Peyer's patch (tissue), 4 donors: Measurements from ENCODE around the gene MALL.
"Not testable (repeated sequence)": the region's sequence is repeated elsewhere in the genome, so short reads cannot be mapped to it uniquely, and the experiment has no call there.

Source experiments
- POLR2A ChIP-seq, 2 donors: fragments of 450-650 bp; IDR thresholded peaks; one replicate each; pipeline ENCODE4 v1.5.1; 2017; ENCODE audit warnings: antibody characterized with exemption in 2 of 2, mild to moderate bottlenecking in 2 of 2, moderate library complexity in 2 of 2
- TF ChIP-seq, protein P1 (sequence below), 6 experiments: fragments of 450-650 bp in 4 of 6; fragments of 200-600 bp in 2 of 6; sonication (generic) in 1 of 6; IDR thresholded peaks; one replicate each; pipeline ENCODE4 v1.5.1; 2017 to 2019; ENCODE audit warnings: antibody characterized with exemption in 6 of 6, mild to moderate bottlenecking in 3 of 6, moderate library complexity in 1 of 6

GRCh38 chr2:110083162-110083561 is 32.5 kb downstream of the MALL start:
- TF ChIP-seq, protein P1, sequence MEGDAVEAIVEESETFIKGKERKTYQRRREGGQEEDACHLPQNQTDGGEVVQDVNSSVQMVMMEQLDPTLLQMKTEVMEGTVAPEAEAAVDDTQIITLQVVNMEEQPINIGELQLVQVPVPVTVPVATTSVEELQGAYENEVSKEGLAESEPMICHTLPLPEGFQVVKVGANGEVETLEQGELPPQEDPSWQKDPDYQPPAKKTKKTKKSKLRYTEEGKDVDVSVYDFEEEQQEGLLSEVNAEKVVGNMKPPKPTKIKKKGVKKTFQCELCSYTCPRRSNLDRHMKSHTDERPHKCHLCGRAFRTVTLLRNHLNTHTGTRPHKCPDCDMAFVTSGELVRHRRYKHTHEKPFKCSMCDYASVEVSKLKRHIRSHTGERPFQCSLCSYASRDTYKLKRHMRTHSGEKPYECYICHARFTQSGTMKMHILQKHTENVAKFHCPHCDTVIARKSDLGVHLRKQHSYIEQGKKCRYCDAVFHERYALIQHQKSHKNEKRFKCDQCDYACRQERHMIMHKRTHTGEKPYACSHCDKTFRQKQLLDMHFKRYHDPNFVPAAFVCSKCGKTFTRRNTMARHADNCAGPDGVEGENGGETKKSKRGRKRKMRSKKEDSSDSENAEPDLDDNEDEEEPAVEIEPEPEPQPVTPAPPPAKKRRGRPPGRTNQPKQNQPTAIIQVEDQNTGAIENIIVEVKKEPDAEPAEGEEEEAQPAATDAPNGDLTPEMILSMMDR (IDR thresholded peaks at IDR 0.05), result not testable (repeated sequence)
- TF ChIP-seq POLR2A (IDR thresholded peaks at IDR 0.05), result not testable (repeated sequence)
